Activated CD8-positive, alpha-beta T cell treated with anti-CD3 and anti-CD28 coated beads, Interleukin-2, amount 10 ng/mL, durations not matched to agents 7 days and 5 days (primary cell): ENCODE results near the gene PLEKHM3. TPM values are rescaled to one million over a fixed set of nuclear protein-coding genes. Genes with fewer than 3 reads are reported as not detected.
"Not testable (repeated sequence)": the region's sequence is repeated elsewhere in the genome, so short reads cannot be mapped to it uniquely, and the experiment has no call there.

Experiments used
- ATAC-seq: fragments of 150-1000 bp; cut with Tn5 transposase; one replicate; pipeline ENCODE4 v1.10.0; 2021; ENCODE audit warnings: moderate library complexity
- CTCF ChIA-PET: fragments of 350-600 bp; sonication (Branson Sonifier 250); formaldehyde crosslinking; loops from one replicate; lab custom pipeline; 2021; ENCODE audit warnings: antibody characterized with exemption; lab: Charles Lee
- POLR2A ChIA-PET: fragments of 350-600 bp; sonication (Branson Sonifier 250); formaldehyde crosslinking; loops from one replicate; lab custom pipeline; 2021; ENCODE audit warnings: antibody characterized with exemption; lab: Charles Lee
- DNase-seq: peaks from one replicate; pipeline ENCODE4 v3.0.0-alpha.2; 2020
- H3K27ac Mint-ChIP-seq: one replicate; pipeline ENCODE4 v1.8.0; 2021; ENCODE audit warnings: mild to moderate bottlenecking, mixed read lengths
- H3K27me3 Mint-ChIP-seq: one replicate; pipeline ENCODE4 v1.8.0; 2021; ENCODE audit warnings: low read depth, mixed read lengths
- H3K36me3 Mint-ChIP-seq: one replicate; pipeline ENCODE4 v1.8.0; 2021; ENCODE audit warnings: low read depth, mixed read lengths
- H3K4me1 Mint-ChIP-seq: one replicate; pipeline ENCODE4 v1.8.0; 2021; ENCODE audit warnings: low read depth, mixed read lengths
- H3K4me3 Mint-ChIP-seq: one replicate; pipeline ENCODE4 v1.8.0; 2021; ENCODE audit warnings: mild to moderate bottlenecking, mixed read lengths
- H3K9me3 Mint-ChIP-seq: one replicate; pipeline ENCODE4 v1.8.0; 2022; ENCODE audit warnings: mixed read lengths; ENCODE audit not compliant: insufficient read depth
- total RNA-seq, 2 experiments: library from RNA; stranded (reverse); gene quantifications; one replicate each; pipeline ENCODE4 v1.2.3, GENCODE V29; 2021

Gene PLEKHM3
- total RNA-seq, 2 experiments from 2014 or later: 6.1 to 6.2 TPM

DNA sequence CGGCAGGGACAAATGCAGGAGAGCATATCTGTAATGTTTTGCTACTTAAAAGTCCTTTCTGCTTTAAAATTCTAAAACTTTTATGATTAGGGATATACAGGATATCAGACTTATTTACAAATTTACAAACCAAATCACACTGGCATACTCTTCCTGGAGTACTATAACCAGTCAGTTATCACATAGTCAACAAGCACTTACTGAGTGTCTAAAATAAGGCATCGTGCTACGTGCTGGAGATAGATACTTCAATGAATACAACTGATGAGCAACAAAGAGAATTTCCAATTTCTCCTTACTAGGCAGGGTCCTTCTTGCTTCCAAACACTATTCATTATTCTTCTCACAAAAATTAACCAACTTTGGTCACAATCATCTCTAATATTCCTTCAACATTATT lies 113.5 kb downstream of the PLEKHM3 start:
- ATAC-seq (no peak), DNase-seq (no peak)
- no peak overlapping the region for H3K4me3 Mint-ChIP-seq
- ChIA-PET CTCF (no interaction called here), POLR2A (no interaction called here)
- H3K4me1 Mint-ChIP-seq: no peaks in the 10 kb centered on the region
- H3K27me3 Mint-ChIP-seq: no peaks in the 10 kb centered on the region
- H3K27ac Mint-ChIP-seq: no peak overlapping the region
- H3K36me3 Mint-ChIP-seq: no peaks in the 10 kb centered on the region
- no peaks in the 10 kb centered on the region for H3K9me3 Mint-ChIP-seq

DNA sequence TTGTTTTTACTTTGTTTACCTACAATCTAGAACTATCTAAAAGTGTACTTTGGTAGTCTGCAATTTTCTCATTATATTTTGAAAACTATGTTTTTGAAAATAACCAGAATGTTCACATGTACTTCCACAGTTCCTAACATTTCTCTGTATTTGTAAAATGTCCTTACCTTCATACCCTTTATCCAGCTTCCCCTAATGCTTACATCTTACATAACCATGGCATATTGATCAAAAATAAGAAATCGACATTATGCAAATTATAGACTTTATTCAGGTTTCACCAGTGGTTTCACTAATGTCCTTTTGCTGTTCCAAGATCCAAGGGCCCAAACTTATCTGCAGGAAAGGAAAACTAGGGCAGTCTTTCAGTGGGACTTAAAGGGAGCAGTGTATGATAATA lies 114.1 kb downstream of the PLEKHM3 start:
- Mint-ChIP-seq H3K27me3 (no peaks in the 10 kb centered on the region), H3K4me3 (no peak overlapping the region), H3K4me1 (no peaks in the 10 kb centered on the region), H3K27ac (no peak overlapping the region), H3K36me3 (no peaks in the 10 kb centered on the region), H3K9me3 (no peaks in the 10 kb centered on the region)
- ATAC-seq: no peak
- DNase-seq: no peak
- CTCF ChIA-PET: no interaction called here
- POLR2A ChIA-PET: no interaction called here

DNA sequence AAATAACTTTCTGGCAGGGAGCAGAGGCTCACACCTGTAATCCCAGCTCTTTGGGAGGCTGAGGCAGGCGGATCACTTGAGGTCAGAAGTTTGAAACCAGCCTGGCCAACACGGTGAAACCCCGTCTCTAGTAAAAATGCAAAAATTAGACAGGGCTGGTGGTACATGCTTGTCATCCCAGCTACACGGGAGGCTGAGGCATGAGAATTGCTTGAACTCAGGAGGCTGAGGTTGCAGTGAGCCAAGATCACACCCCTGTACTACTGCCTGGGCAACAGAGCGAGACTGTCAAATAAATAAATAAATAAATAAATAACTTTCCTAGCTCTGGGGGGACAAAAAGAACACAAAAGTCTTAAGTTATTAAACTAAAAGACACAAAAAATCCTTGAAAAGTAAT lies 118.8 kb downstream of the PLEKHM3 start:
- CTCF ChIA-PET: interaction anchor here (1.3 kb wide), 1 partner anchor 161 kb away, joined by 3 read pairs; no protein-coding TSS in a partner anchor
- DNase-seq, H3K9me3 Mint-ChIP-seq, H3K36me3 Mint-ChIP-seq, H3K4me3 Mint-ChIP-seq, POLR2A ChIA-PET, H3K27me3 Mint-ChIP-seq, ATAC-seq, H3K4me1 Mint-ChIP-seq, H3K27ac Mint-ChIP-seq: not testable (repeated sequence)

DNA sequence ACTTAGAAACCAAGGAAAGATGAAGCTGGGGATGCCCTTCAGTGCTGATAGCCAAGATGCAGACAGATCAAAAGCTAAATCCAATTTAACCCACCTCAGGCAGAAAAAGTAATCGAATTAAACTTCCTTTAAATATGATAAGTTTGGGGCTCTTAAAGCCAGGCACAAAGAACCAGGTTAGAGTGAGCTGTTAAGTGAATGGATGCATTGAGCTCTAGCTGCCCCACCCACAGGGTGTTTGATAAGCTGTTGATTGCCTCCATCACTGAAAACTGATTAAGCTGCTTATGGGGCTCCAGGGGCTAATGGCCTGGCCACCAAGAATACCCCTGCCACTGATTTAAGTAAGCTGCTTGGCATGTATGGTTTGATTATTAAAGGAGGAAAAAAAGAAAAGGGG lies 119.8 kb downstream of the PLEKHM3 start:
- CTCF ChIA-PET: interaction anchor here (1.3 kb wide), 1 partner anchor 135 kb away, joined by 4 read pairs; no protein-coding TSS in a partner anchor
- ATAC-seq: no peak
- no peak for DNase-seq
- H3K27ac Mint-ChIP-seq: no peak overlapping the region
- H3K4me1 Mint-ChIP-seq: no peaks in the 10 kb centered on the region
- H3K36me3 Mint-ChIP-seq: no peaks in the 10 kb centered on the region
- H3K4me3 Mint-ChIP-seq: no peak overlapping the region
- H3K27me3 Mint-ChIP-seq: no peaks in the 10 kb centered on the region
- no peaks in the 10 kb centered on the region for H3K9me3 Mint-ChIP-seq
- POLR2A ChIA-PET: no interaction called here

DNA sequence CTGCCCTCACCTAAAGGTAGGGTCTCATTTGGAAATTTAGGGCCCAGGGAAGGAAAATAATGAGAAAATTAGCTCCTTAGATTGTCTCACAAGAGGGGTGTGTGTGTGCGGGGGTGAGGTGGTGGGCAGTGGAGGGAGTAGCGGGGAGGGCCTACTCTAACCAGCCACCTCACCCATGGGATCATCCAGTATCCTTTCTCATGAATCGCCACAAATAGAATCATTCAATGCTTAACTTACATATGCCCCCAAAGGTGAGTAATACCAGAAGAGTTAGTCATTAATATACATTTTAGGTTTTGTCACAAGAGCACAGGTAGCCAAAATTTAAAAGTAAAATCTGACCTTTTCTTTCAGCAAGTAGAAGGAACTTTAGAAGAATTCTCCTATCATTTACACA lies 122.1 kb downstream of the PLEKHM3 start:
- no peak for ATAC-seq
- Mint-ChIP-seq H3K4me3 (no peak overlapping the region), H3K9me3 (no peaks in the 10 kb centered on the region), H3K27me3 (no peaks in the 10 kb centered on the region), H3K4me1 (no peaks in the 10 kb centered on the region), H3K36me3 (no peaks in the 10 kb centered on the region), H3K27ac (no peak overlapping the region)
- DNase-seq: no peak
- ChIA-PET CTCF (no interaction called here), POLR2A (no interaction called here)

DNA sequence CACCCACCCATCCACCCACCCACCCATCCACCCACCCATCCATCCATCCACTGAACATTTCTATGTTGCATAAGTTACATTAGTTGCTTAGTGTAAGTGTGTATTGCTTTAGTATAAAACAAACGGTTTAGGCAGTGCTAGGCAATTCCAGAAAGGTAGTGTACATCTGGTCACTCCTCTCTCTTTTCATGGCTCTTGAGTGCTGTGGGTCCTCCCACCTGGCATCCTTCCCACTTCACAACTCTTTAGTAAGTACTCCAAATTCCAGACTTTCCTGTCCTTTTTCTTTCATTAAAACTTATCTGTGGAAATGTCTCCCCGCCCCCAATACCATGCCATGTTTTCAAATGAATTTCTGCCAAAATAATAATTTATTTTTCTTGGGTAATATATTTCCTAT lies 122.5 kb downstream of the PLEKHM3 start:
- Mint-ChIP-seq H3K36me3 (no peaks in the 10 kb centered on the region), H3K27ac (no peak overlapping the region), H3K4me3 (no peak overlapping the region), H3K27me3 (no peaks in the 10 kb centered on the region), H3K9me3 (no peaks in the 10 kb centered on the region), H3K4me1 (no peaks in the 10 kb centered on the region)
- ChIA-PET CTCF (no interaction called here), POLR2A (no interaction called here)
- DNase-seq (no peak), ATAC-seq (no peak)

DNA sequence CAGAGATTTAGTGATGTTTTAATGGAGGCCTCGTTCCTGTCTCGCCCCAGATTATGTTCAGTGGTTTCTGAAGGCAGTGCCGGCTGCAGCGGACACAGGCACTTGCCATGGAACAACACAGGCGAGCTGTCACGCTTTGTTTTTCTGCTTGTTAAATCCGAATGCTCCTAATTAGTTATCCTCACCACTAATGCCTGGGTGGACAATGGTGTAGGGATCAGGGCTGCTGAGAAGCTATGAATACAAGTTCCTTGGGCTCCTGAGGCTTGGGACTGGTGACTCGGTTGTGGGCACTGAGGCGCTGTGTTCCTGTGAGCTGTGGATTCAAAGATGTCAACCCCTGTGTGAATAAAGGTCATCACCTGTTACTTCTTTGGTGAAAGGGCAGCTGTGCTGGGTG lies 123.5 kb downstream of the PLEKHM3 start:
- no peaks in the 10 kb centered on the region for H3K36me3 Mint-ChIP-seq
- no peaks in the 10 kb centered on the region for H3K4me1 Mint-ChIP-seq
- POLR2A ChIA-PET: interaction anchor here (1.0 kb wide), 1 partner anchor 13 kb away, joined by 4 read pairs; no protein-coding TSS in a partner anchor
- CTCF ChIA-PET: no interaction called here
- H3K27ac Mint-ChIP-seq: no peak overlapping the region
- H3K27me3 Mint-ChIP-seq: no peaks in the 10 kb centered on the region
- no peak overlapping the region for H3K4me3 Mint-ChIP-seq
- no peaks in the 10 kb centered on the region for H3K9me3 Mint-ChIP-seq
- DNase-seq (no peak), ATAC-seq (no peak)

DNA sequence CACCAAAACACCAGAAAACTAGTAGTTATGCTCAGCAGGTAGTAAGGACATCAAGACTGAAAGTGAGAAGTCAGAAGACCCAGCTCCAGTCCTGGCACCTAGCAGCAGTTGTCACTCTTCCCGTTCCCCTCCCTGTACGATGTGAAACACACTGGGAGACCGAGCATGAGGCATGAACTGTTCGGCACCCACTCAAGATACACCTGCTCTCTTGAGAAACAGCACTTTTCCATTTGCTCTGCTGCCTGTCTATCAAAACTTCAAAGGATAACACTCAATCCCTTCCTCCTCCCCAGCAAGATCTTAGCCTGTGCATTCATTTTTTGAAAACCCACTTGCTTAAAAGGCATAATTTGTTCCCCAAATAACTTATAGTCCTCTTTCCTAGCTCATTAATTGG lies 123.9 kb downstream of the PLEKHM3 start:
- Mint-ChIP-seq H3K4me1 (no peaks in the 10 kb centered on the region), H3K27ac (no peak overlapping the region), H3K4me3 (no peak overlapping the region), H3K36me3 (no peaks in the 10 kb centered on the region), H3K27me3 (no peaks in the 10 kb centered on the region), H3K9me3 (no peaks in the 10 kb centered on the region)
- DNase-seq (no peak), ATAC-seq (no peak)
- ChIA-PET CTCF (no interaction called here), POLR2A (interaction anchor here (1.0 kb wide), 1 partner anchor 13 kb away, joined by 4 read pairs; no protein-coding TSS in a partner anchor)

DNA sequence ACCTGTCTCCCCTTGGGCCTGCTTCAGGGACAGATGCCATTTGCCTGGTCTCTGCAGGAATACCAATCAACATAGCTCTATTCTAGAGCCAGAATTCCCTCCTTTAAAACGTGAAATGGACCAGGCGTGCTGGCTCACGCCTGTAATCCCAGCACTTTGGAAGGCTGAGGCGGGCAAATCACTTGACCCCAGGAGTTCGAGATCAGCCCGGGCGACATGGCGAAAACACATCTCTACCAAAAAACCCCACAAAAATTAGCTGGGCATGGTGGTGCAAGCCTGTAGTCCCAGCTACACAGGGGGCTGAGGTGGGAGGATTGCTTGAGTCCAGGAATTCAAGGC lies 127.0 kb downstream of the PLEKHM3 start:
- ATAC-seq: no peak

DNA sequence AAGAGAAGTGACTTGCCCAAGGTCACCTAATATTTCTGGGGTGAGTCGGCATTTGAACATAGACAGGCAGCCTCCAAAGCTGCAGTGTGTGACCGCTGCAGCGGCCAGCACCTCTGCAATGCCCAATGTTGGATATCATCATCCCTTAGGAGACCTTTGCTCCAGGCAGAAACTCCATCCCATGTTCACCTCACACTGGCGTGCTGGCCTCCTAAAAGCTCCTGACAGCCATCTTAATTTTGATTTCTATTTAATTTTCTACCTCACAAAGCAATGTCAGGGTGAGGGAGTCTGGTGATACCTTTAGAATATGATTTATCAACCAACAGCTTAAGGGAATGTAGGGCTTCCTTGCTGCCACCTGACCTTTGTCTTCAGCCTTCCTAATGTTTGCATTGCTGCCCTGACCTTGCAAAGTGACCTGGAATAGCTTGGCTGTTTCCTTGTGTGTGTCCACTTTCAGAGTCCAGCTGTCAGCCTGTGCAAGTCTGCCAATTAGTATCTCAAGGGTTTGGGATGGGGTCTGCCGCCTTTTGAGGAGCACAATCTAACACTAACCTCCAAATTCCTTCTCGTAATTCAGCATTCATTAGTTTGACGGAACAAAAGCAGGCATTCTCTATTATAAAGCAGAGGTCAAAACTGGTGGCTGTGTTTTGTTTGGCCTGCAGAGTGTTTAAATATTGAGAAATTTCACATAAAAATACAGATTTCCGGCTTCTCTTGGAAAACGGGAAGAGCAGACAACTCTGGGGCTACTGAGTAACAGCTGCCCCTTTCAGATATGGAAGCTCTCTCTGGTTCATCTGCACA lies 127.6 kb downstream of the PLEKHM3 start:
- Mint-ChIP-seq H3K27ac (no peak overlapping the region), H3K36me3 (no peaks in the 10 kb centered on the region), H3K9me3 (no peaks in the 10 kb centered on the region), H3K4me3 (no peak overlapping the region), H3K4me1 (no peaks in the 10 kb centered on the region), H3K27me3 (no peaks in the 10 kb centered on the region)
- ChIA-PET CTCF (interaction anchor here (1.4 kb wide), 1 partner anchor 143 kb away, joined by 3 read pairs; no protein-coding TSS in a partner anchor), POLR2A (no interaction called here)
- DNase-seq: no peak
- no peak for ATAC-seq

More for the DNA sequence above, 127.0 kb downstream of the PLEKHM3 start:
- H3K4me1 Mint-ChIP-seq: no peaks in the 10 kb centered on the region
- ChIA-PET CTCF (interaction anchor here (1.4 kb wide), 1 partner anchor 142 kb away, joined by 3 read pairs; no protein-coding TSS in a partner anchor), POLR2A (no interaction called here)
- no peak for DNase-seq
- H3K9me3 Mint-ChIP-seq: no peaks in the 10 kb centered on the region
- H3K4me3 Mint-ChIP-seq: no peak overlapping the region
- no peaks in the 10 kb centered on the region for H3K27me3 Mint-ChIP-seq
- no peaks in the 10 kb centered on the region for H3K36me3 Mint-ChIP-seq
- H3K27ac Mint-ChIP-seq: no peak overlapping the region

DNA sequence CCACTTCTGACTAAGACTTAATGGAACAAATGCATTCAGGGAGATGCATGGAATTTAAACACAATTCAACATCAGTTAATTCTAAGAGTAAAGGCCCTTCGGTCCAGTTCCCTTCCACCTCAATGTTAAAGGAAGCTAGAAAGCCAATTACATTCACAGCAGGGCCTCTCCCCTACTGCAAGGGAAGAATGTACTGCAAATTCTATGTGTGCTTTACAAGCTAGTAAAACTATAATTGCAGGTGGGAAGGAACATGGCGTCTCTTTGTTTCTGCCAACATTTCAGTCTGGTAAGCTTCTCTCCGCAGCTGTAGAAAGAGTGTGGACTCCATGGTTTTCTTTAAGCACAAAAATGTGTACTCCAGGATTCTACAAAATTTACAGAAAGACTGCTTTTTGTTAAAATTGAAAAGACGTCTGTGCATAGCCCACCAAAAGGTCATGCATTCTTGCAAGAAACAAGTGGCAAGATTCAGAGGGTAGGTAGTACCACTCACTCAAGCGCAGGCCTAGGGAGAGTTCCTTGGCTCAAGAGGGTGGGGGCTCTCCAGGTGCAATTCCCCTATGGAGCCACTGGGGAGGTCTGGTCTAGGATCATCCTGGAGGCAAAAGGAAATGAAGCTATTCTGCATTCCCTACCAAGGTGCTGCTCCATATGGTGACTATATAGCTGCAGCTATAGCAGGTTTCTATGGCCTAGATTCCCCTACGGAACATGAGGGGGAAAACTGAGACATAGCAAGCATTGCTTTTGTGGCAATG lies 128.6 kb downstream of the PLEKHM3 start:
- ChIA-PET CTCF (interaction anchor here (1.1 kb wide), 1 partner anchor 13 kb away, joined by 3 read pairs; no protein-coding TSS in a partner anchor), POLR2A (no interaction called here)
- Mint-ChIP-seq H3K9me3 (no peaks in the 10 kb centered on the region), H3K27me3 (no peaks in the 10 kb centered on the region), H3K4me3 (no peak overlapping the region), H3K4me1 (no peaks in the 10 kb centered on the region), H3K36me3 (no peaks in the 10 kb centered on the region), H3K27ac (no peak overlapping the region)
- ATAC-seq (no peak), DNase-seq (no peak)

DNA sequence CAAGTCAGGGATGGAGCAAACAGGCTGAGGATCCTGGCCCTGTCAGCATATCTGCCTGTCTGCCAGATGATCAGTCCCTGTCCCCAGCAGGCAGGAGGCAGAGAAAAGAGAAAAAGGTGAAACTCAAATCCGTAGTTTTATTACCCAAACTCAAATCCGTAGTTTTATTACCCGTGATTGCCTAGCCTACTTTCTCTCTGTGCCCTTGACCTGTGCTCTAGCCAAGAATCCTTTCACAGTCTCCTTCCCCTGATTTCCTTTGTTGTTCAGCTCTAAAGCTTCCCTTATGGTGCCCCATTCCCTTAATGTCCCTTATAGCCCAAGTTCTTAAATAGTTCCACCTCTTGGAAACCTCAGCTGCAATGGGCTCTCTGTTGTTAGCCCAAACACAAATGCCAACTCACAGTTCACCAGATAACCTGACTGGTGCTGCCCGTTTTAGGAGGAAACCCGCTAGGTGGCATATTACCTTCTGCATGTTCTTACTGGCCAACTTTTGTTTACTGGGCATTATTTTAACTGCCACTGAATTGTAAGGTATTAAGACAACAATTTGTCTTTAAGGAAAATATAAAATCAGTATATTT lies 130.0 kb downstream of the PLEKHM3 start:
- no peaks in the 10 kb centered on the region for H3K36me3 Mint-ChIP-seq
- no peak overlapping the region for H3K27ac Mint-ChIP-seq
- DNase-seq (no peak), ATAC-seq (no peak)
- no peaks in the 10 kb centered on the region for H3K27me3 Mint-ChIP-seq
- POLR2A ChIA-PET: no interaction called here
- H3K9me3 Mint-ChIP-seq: no peaks in the 10 kb centered on the region
- H3K4me1 Mint-ChIP-seq: no peaks in the 10 kb centered on the region
- CTCF ChIA-PET: interaction anchor here (0.6 to 1.1 kb wide), 2 partner anchors 15 to 24 kb away, joined by 3 read pairs; no protein-coding TSS in a partner anchor
- H3K4me3 Mint-ChIP-seq: no peak overlapping the region
